HuH-7 (cell line): ENCODE measurements around the gene STX4.
"Not testable (repeated sequence)": the region's sequence is repeated elsewhere in the genome, so short reads cannot be mapped to it uniquely, and the experiment has no call there.

Experiments used
- DNase-seq: peaks from one replicate; pipeline ENCODE4 v3.0.0; 2011; ENCODE audit warnings: low spot score

STX4 gene

GRCh38 chr16:30998852-30999761 lies 34.3 kb upstream of the STX4 start:
- no peak for DNase-seq

GRCh38 chr16:31000671-31001382 lies 32.5 kb upstream of the STX4 start:
- no peak for DNase-seq

- DNase-seq = no peak
These were observed 31.7 kb upstream of the STX4 start for GRCh38 chr16:31001507-31002249.

GRCh38 chr16:31002250-31002700 lies 31.1 kb upstream of the STX4 start:
- no peak for DNase-seq

- no peak for DNase-seq
These were observed 30.5 kb upstream of the STX4 start for GRCh38 chr16:31002862-31003341.

- DNase-seq = no peak
These were observed 29.6 kb upstream of the STX4 start for GRCh38 chr16:31003744-31004143.

GRCh38 chr16:31004658-31005057 lies 28.7 kb upstream of the STX4 start:
- no peak for DNase-seq

GRCh38 chr16:31005350-31006085 lies 27.8 kb upstream of the STX4 start:
- no peak for DNase-seq

GRCh38 chr16:31006086-31006385 lies 27.3 kb upstream of the STX4 start:
- DNase-seq = no peak

GRCh38 chr16:31006589-31006988 lies 26.8 kb upstream of the STX4 start:
- no peak for DNase-seq

GRCh38 chr16:31007684-31008083 lies 25.7 kb upstream of the STX4 start:
- no peak for DNase-seq

- DNase-seq = no peak
These were observed 25.2 kb upstream of the STX4 start for GRCh38 chr16:31008149-31008548.

- no peak for DNase-seq
These were observed 24.8 kb upstream of the STX4 start for GRCh38 chr16:31008551-31008950.

GRCh38 chr16:31009120-31009519 lies 24.2 kb upstream of the STX4 start:
- no peak for DNase-seq

GRCh38 chr16:31009894-31010584 lies 23.3 kb upstream of the STX4 start:
- no peak for DNase-seq

- peak; percentile 48 for DNase-seq
These were observed 22.6 kb upstream of the STX4 start, which contains the start of gene STX1B for GRCh38 chr16:31010585-31011325. STX1B (minus strand) TSS chr16:31010638; CDS start chr16:31010396, 242 bp downstream.

- DNase-seq = not testable (repeated sequence)
These were observed 21.5 kb upstream of the STX4 start for GRCh38 chr16:31011815-31012214.

GRCh38 chr16:31013292-31013691 lies 20.1 kb upstream of the STX4 start:
- DNase-seq = not testable (repeated sequence)

- no peak for DNase-seq
These were observed 17.3 kb upstream of the STX4 start for GRCh38 chr16:31016018-31016417.

- not testable (repeated sequence) for DNase-seq
These were observed 15.6 kb upstream of the STX4 start for GRCh38 chr16:31017756-31018155.
